ENCODE results near the gene KCNQ1. TPM values are rescaled to one million over a fixed set of nuclear protein-coding genes. Genes with fewer than 3 reads are reported as not detected.

KCNQ1 gene
- total RNA-seq, 1 experiment from 2014 or later = not detected

- peaks cover 6% of the 10 kb centered on the region; the same call in 1 of the 2 replicates for H3K27me3 ChIP-seq (ENCODE audit: insufficient read depth, low read depth)
- no peaks in the 10 kb centered on the region for H3K9me3 ChIP-seq (ENCODE audit: insufficient read depth, low read depth)
- H3K4me1 ChIP-seq (replicated peaks; ENCODE audit: insufficient read depth) = no peaks in the 10 kb centered on the region
- H3K4me3 ChIP-seq = no peak overlapping the region
- intact Hi-C loops (cut with micrococcal nuclease; ENCODE audit: unreplicated experiment) = no loop called here
- no peak for TF ChIP-seq EZH2 (IDR thresholded peaks at IDR 0.05; ENCODE audit: low read depth)
- no peak for TF ChIP-seq CTCF (conservative IDR thresholded peaks at IDR 0.05)
- no peaks in the 10 kb centered on the region for H3K79me2 ChIP-seq (ENCODE audit: low read depth)
- H3K36me3 ChIP-seq (ENCODE audit: low read depth) = no peaks in the 10 kb centered on the region
- CTCF ChIA-PET = no interaction called here
- H3K9me2 ChIP-seq (ENCODE audit: insufficient read depth) = no peaks in the 10 kb centered on the region
- no peak overlapping the region for H3K27ac ChIP-seq
- H3K4me2 ChIP-seq = no peak overlapping the region
- BruUV-seq (replicated peaks) = no TSS peak
- H2AFZ ChIP-seq = no peak overlapping the region
- DNase-seq = no peak
- H3F3A ChIP-seq (ENCODE audit: insufficient read depth, low read depth) = no peaks in the 10 kb centered on the region
- H4K20me1 ChIP-seq (ENCODE audit: insufficient read depth) = no peaks in the 10 kb centered on the region
- POLR2A ChIA-PET (ENCODE audit: unreplicated experiment) = no interaction called here
Observed at GRCh38 chr11:2542406-2542805, 97.6 kb downstream of the KCNQ1 start.

- Histone ChIP-seq H3K4me1 (replicated peaks; ENCODE audit: insufficient read depth) (no peaks in the 10 kb centered on the region), H3K27ac (no peak overlapping the region), H3K36me3 (ENCODE audit: low read depth) (no peaks in the 10 kb centered on the region), H3K4me2 (no peak overlapping the region), H3K4me3 (no peak overlapping the region), H4K20me1 (ENCODE audit: insufficient read depth) (no peaks in the 10 kb centered on the region), H3F3A (ENCODE audit: insufficient read depth, low read depth) (no peaks in the 10 kb centered on the region), H3K79me2 (ENCODE audit: low read depth) (no peaks in the 10 kb centered on the region), H2AFZ (no peak overlapping the region), H3K27me3 (ENCODE audit: insufficient read depth, low read depth) (peaks cover 17% of the 10 kb centered on the region), H3K9me3 (ENCODE audit: insufficient read depth, low read depth) (no peaks in the 10 kb centered on the region), H3K9me2 (ENCODE audit: insufficient read depth) (no peaks in the 10 kb centered on the region)
- no peak for DNase-seq
- POLR2A ChIA-PET (ENCODE audit: unreplicated experiment) = no interaction called here
- BruUV-seq (replicated peaks) = no TSS peak
- TF ChIP-seq EZH2 (IDR thresholded peaks at IDR 0.05; ENCODE audit: low read depth) (no peak), CTCF (conservative IDR thresholded peaks at IDR 0.05) (no peak)
- intact Hi-C loops (cut with micrococcal nuclease; ENCODE audit: unreplicated experiment) = no loop called here
- CTCF ChIA-PET = no interaction called here
Observed at GRCh38 chr11:2547806-2548205, 103.0 kb downstream of the KCNQ1 start.

GRCh38 chr11:2548596-2548995, 103.8 kb downstream of the KCNQ1 start:
- no TSS peak for BruUV-seq (replicated peaks)
- no peaks in the 10 kb centered on the region for H3F3A ChIP-seq (ENCODE audit: insufficient read depth, low read depth)

More at GRCh38 chr11:2548596-2548995, 103.8 kb downstream of the KCNQ1 start:
- intact Hi-C loops (cut with micrococcal nuclease; ENCODE audit: unreplicated experiment) = no loop called here
- no peak overlapping the region for H3K27ac ChIP-seq
- CTCF ChIA-PET = no interaction called here
- no peak overlapping the region for H2AFZ ChIP-seq
- no peak for TF ChIP-seq EZH2 (IDR thresholded peaks at IDR 0.05; ENCODE audit: low read depth)
- no peak for TF ChIP-seq CTCF (conservative IDR thresholded peaks at IDR 0.05)
- POLR2A ChIA-PET (ENCODE audit: unreplicated experiment) = no interaction called here
- no peaks in the 10 kb centered on the region for H3K9me2 ChIP-seq (ENCODE audit: insufficient read depth)
- H3K9me3 ChIP-seq (ENCODE audit: insufficient read depth, low read depth) = no peaks in the 10 kb centered on the region
- no peak for DNase-seq
- no peaks in the 10 kb centered on the region for H3K4me1 ChIP-seq (replicated peaks; ENCODE audit: insufficient read depth)
- no peaks in the 10 kb centered on the region for H3K36me3 ChIP-seq (ENCODE audit: low read depth)
- peaks cover 21% of the 10 kb centered on the region for H3K27me3 ChIP-seq (ENCODE audit: insufficient read depth, low read depth)
- no peaks in the 10 kb centered on the region for H4K20me1 ChIP-seq (ENCODE audit: insufficient read depth)
- no peaks in the 10 kb centered on the region for H3K79me2 ChIP-seq (ENCODE audit: low read depth)
- no peak overlapping the region for H3K4me2 ChIP-seq
- no peak overlapping the region for H3K4me3 ChIP-seq
